Left lobe of liver (tissue), 2 donors: ENCODE results near the gene S100A3. TPM values are rescaled to one million over a fixed set of nuclear protein-coding genes. Genes with fewer than 3 reads are reported as not detected.

Experiments
- ATAC-seq: fragments of 200-7000 bp; cut with Tn5 transposase; one replicate; pipeline ENCODE4 v1.9.1; 2020; ENCODE audit warnings: mild to moderate bottlenecking, moderate library complexity
- DNase-seq: peaks from one replicate; pipeline ENCODE4 v3.0.0-alpha.2; 2020; ENCODE audit warnings: low spot score
- total RNA-seq: library from RNA; stranded (reverse); gene quantifications from one replicate; pipeline ENCODE4 v1.2.1, GENCODE V29; 2021
- donor health status: DM: no; HTN: no; CAD: no; lungs with moderate emphysema.
- donor health status: DM: no; HTN: yes; CAD: no.

Gene S100A3
- total RNA-seq, 1 donor from 2014 or later = not detected

GRCh38 chr1:153550398-153550758 lies 1.3 kb upstream of the S100A3 start:
- DNase-seq (no peak), ATAC-seq (no peak)

GRCh38 chr1:153549741-153550397 lies 811 bp upstream of the S100A3 start:
- ATAC-seq (no peak), DNase-seq (no peak)

GRCh38 chr1:153547560-153548551 lies 1.2 kb downstream of the S100A3 start:
- DNase-seq (no peak), ATAC-seq (no peak)

DNA sequence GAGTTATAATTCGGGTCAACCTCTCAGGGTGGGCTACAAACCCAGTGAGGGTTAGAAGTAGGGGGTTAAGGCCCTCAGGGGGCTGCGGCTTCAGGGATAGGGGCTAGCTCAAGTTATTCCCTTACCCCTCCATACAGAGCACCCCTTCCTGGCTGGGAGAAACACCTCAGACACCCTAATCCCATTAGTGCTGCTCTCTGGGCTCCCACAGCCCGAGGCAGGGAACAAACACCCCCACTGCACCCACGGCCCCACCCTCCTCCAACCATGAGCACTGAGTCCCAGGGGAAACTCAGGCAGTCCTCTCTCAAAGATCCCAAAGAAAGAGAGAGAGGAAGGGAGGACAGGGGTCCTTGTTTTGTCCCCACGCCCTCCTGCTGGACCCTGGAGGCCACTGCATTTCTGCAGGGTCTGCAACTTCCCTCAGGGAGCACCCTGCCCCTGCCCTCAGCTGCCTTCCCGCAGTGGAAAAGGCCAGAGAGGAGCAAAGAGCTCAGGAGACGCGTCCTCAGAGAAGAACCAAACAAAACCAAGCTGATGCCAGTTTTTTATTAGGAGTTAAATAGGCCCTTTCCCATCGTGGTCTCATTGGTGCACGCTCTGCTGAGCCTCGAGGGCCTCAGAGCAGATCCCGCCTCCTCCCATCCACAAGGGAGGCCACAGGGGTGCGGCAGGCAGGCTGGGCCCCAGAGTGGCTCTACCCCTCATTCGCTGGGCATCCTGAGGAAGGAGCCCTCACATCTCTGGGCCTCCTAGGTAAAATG lies 2.1 kb downstream of the S100A3 start:
- DNase-seq = no peak
- ATAC-seq = no peak

- no peak for DNase-seq
- ATAC-seq = no peak
Measured at GRCh38 chr1:153546371-153546770, 2.7 kb downstream of the S100A3 start.

DNA sequence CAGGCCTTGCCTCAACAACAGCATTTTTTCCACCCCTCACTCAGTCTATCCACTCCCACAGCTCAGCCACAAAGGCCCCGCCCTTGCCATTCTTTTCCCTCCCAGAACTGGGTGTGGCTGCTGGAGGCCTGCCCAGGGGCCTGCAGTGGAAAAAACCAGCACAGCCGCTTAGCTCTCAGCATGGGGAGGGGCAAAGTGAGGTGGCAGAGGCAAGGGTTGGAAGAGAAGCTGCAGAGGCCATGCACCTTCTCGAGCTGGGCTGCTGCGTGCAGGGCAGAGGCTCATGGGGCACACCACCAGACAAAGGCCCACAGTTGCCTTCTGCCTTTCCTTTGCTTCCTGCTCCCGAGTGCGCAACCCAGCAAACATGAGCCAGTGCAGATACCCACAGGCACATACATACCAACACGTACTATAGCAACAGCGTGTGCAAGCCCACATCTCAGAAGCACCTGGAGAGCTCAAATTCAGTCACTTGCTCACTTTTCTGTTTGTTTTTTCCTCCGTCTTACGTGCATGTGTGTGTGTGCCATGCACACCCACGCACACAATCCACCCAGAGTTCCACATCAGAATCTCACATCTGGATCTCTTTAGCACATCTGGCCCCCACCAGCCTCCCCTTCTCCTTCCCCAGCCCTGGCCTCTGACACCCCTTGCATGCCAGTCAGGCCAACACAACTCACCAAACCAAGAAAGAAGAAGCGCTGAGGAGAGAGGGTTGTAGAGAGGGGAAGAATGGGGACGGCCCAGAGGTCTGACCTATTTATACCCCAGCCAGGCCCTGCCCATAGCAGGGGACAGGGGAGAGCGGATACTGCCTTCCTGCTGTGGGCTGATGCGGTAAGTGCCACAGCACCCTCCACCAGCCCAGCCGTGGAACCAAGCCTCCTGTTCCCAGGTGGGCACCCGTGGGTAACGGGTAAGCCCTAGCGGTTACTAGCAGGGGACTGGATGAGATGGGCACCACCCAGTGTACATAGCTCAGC lies 3.7 kb downstream of the S100A3 start, which contains the start of gene S100A4:
TSS of gene S100A4 (minus strand) at position 740 of the 989 bp plus-strand sequence. CDS start 1,012 bp downstream, outside the sequence.
- DNase-seq (peak; percentile 79), ATAC-seq (peak; percentile 79)

DNA sequence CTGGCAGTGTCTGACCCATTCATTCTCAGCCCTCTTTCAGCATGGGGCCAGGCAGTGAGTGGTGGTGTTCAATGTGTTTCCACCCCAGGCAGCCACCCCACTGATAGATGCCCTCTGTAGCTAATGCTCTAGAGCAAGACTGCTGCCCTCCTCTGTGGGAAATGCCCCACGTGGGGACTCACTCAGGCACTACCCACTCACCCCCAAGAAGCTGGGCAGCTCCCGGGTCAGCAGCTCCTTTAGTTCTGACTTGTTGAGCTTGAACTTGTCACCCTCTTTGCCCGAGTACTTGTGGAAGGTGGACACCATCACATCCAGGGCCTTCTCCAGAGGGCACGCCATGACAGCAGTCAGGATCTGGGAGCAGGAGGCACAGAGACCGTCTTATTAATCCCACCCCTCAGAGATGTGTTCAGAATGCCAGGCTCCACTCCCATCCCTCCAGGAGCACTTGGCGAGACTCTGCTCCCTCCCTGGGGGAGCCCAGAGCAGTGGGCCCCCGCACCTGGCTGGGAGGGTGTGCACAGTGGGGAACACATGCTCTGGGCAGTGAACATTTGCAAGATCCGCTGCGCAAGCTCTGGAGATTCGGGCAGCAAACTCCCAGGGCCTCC lies 4.5 kb downstream of the S100A3 start:
- DNase-seq (no peak), ATAC-seq (no peak)

DNA sequence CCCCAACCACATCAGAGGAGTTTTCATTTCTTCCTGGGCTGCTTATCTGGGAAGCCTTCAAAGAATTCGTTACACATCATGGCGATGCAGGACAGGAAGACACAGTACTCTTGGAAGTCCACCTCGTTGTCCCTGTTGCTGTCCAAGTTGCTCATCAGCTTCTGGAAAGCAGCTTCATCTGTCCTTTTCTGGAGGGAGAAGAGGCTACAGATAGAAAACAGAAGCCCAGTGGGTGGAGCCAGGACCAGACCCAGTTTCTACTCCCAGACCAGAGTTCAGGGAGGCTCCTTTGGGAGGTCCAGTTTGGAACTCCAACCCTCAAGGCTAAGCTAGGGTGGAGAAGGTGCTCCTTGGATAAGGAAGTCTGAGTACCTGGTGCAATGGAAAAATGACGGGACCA lies 5.3 kb downstream of the S100A3 start:
- no peak for DNase-seq

DNA sequence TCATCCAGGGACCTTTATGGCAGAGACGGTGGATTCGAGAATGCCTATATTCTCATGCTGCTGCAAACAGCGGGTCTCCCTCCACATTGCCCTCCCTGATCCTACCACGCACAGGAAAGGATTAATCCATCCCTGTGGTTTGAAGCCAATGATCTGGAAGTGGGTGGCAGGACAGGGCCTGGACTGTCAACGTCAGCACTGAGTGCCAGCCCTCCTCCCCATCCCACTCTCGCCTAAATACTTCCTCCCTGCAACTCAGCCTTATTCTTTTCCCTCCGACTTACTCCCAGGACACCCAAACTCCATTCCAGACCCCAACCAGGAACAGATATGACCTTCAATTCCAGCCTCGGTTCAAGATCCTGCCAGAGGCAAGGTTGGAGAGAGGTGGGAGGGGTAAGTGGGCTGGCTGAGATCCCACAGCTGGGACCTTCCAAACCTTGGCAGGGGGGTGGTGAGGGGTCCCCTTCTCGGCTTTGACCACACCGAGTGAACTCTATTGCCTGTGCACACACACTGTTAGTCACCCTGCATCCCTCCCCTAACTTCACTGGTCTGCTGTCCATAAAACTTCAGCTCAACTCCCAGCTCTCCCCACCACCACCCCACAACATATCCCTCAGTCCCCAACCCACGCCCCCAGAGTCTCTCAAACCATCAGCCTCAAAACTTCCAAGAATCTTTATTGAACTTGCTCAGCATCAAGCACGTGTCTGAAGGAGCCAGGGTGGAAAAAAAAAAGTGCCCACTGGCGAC lies 5.9 kb downstream of the S100A3 start:
- DNase-seq = no peak
- no peak for ATAC-seq

More for the DNA sequence above, 5.3 kb downstream of the S100A3 start:
- ATAC-seq = no peak

DNA sequence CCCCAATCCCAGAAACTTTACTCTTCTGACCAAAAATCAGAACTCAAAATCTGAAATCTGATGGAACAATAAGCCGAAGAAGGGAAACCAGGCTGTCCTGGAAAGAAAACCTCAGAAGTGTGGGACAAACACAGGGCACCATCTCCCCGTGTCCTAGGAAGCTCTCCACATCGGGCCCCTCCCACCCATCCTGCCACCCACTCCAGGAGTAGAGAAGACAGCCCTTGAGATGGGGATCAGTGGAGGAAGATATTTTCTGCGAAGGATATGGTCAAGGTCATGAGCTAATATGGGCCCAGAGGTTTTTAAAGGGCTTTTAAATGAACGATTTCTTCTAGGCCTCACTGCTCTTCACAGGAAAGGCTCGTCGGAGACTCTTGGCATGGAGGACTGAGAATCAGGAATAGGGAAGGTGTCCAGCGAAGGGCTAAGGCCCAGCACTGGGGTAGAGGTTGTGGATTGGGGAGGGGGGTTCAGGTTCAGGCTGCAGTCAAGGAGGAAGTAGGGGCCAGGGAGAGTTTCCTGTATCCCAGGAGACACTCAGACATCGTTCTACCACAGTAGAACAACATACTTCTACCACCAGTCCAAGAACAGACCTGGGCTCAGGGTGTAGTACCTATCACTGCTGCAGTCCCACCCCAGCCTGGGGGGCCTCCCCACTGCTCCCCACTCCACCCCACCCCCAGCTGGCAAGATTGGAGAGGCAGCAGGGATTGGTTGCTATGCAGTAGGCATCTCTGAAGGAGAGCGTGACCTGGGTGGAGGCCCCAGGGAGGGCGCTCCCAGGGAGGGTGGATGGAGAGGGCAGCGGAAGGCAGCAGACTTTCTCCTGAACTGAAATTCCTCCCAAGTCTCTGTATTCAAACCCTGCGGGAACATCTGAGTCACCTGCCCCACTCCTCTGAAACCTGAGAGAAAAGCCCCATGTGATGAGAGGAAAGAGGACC lies 7.1 kb downstream of the S100A3 start:
- no peak for ATAC-seq
- no peak for DNase-seq

- no peak for ATAC-seq
- no peak for DNase-seq
Measured at GRCh38 chr1:153540394-153541361, 8.4 kb downstream of the S100A3 start, which contains the start of gene S100A5. Gene S100A5 (minus strand): TSS chr1:153540934. CDS start chr1:153540191, 743 bp downstream.

DNA sequence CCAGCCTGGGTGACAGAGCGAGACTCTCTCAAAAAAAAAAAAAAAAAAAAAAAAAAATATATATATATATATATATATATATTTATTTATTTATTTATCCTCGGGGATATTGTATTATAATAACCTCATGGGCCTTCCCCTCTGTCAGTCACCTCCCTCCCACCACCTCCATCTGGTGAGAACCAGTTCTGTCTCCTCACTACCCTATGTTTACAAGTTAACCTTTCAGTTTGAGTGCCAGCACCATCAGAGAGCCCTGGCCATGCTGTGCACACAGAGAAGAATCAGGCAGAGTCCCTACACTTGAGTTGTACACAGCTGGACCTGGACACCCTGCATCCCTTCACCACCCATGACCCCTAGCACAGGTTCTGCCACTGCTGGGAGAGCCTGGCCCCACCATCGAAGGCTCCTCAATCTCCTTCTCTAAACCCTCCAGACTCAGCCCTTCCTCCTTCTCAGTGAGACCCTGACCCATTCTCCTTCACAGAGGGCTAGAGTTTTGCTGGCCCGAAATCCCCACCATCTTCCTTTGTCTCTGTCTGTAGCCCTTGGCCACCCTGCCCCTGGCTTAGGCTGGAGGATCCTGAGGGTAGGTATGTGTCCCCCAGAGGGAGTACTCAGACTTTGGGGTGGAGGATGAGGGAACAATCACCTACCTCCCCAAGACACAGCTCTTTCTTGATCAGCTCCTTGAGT lies 9.5 kb downstream of the S100A3 start:
- no peak for ATAC-seq
- no peak for DNase-seq

DNA sequence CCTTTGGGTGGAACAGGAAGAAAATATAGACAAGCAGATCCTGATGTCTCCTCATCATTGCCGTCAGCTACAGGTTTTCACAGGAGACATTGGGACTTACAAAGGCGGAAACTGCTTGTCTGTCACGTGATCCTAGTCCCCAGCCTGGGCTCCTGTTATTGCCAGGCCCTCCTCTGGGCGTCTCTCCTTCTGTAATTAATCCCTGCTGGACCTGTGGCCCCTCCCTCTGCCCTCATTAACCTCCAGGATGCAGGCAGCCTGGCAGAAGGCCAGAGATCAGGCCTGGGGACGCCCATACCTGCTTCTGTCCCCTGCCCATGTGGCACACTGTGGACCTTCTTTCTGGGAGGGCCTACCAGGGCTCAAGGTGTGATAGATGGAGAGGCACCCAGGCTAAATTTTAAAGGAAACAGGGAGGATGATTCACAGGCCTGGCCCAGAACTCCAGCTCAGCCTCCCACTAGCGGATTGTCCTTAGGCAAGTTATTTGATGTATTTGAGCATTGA lies 10.7 kb downstream of the S100A3 start:
- no peak for ATAC-seq

GRCh38 chr1:153537376-153537730 lies 11.7 kb downstream of the S100A3 start:
- no peak for ATAC-seq
- DNase-seq = no peak

More for the DNA sequence above, 10.7 kb downstream of the S100A3 start:
- DNase-seq = no peak

DNA sequence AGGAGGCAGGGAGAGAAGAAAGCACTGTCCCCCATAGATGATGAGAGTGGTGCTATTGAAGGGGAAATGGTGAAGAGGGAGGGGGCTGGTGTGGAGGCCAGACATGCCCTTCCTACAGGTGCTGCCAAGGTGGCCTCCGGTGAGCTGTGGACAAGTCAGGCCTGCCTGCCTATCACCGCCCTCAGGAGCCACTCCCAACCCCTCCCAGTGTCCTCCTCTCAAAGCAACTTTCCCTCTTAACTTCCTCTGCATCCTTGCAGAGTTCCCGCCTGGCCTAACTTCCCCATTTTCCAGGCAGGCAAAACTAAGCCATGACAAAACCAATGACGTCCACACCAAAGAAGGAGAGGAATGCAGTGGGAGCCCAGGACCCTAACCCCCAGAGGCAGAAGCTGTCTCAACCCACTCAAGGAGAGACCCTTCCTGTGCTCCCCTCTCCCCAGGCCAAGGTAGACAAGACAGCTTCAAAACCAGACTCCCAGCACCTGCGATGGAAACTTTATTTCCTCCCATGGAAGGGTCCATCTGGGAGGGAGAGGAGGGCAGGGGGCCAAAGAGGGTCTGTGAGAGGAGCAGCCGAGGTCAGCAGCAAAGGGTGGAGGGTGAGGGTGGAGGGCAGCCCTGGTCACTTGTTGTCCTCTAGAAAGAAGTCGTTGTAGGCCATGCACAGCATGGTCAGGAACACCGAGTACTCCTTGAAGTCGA lies 12.2 kb downstream of the S100A3 start:
- ATAC-seq (no peak), DNase-seq (no peak)
